ENCODE results near the gene MAFG. TPM values are rescaled to one million over a fixed set of nuclear protein-coding genes. Genes with fewer than 3 reads are reported as not detected.

MAFG gene
- total RNA-seq, 1 donor: 32.6 TPM

DNA sequence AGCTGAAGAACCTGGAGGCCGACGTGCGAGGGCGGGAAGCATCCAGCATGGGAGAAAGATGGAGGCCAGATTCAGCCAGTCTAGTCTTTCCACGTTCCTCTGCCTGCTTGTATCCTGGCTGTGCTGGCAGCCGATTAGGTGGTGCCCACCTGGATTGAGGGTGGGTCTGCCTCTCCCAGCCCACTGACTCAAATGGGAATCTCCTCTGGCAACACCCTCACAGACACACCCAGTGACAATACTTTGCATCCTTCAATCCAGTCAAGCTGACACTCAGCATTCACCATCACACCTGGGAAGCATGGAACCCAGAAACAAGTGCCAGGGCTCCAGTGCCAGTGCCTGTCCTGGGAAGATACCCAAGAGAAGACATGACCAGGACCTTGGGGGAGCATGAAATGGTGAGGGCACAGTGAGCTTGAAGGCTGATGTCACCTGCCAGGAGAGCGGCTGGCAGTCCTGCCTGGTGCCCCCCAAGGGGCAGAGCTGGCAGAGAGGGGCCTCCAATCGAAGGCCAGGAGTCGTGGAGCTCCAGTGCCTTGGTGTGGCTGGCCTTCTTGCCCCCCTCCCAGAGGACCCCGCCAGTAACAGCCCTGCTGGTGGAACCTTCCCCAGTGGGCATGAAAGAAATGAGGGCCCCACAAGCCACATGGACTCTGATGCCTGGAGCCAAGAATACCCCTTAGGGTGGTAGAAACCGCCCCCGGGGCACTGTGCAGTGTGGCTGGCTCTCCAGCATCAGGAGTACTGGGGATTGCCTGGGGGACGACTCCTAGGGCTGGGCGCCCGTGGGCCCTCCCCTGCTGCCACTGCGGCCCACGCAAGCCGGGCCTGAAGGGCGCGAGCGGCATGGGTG is 26.1 kb downstream of the MAFG start:
- no peak overlapping the region for H2AFZ ChIP-seq (ENCODE audit: low read length)
- H3K4me1 ChIP-seq (ENCODE audit: insufficient read depth, low read length): peaks cover 16% of the 10 kb centered on the region
- DNase-seq (ENCODE audit: insufficient read length, low spot score, missing footprints): peak; percentile 84
- H3K9me3 ChIP-seq (ENCODE audit: low read depth, low read length): no peaks in the 10 kb centered on the region
- TF ChIP-seq, protein P1, sequence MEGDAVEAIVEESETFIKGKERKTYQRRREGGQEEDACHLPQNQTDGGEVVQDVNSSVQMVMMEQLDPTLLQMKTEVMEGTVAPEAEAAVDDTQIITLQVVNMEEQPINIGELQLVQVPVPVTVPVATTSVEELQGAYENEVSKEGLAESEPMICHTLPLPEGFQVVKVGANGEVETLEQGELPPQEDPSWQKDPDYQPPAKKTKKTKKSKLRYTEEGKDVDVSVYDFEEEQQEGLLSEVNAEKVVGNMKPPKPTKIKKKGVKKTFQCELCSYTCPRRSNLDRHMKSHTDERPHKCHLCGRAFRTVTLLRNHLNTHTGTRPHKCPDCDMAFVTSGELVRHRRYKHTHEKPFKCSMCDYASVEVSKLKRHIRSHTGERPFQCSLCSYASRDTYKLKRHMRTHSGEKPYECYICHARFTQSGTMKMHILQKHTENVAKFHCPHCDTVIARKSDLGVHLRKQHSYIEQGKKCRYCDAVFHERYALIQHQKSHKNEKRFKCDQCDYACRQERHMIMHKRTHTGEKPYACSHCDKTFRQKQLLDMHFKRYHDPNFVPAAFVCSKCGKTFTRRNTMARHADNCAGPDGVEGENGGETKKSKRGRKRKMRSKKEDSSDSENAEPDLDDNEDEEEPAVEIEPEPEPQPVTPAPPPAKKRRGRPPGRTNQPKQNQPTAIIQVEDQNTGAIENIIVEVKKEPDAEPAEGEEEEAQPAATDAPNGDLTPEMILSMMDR (IDR thresholded peaks at IDR 0.05; ENCODE audit: extremely low read depth, low read depth, low read length): no peak
- H3K4me3 ChIP-seq (ENCODE audit: insufficient read depth, low read length): peak overlapping the region; percentile 55
- H3K4me2 ChIP-seq (ENCODE audit: insufficient read depth, low read length): peak overlapping the region; percentile 61
- peaks cover 24% of the 10 kb centered on the region for H4K20me1 ChIP-seq (ENCODE audit: insufficient read depth, low read length)
- H3K27me3 ChIP-seq (ENCODE audit: insufficient read depth, low read length): no peaks in the 10 kb centered on the region
- peaks cover 22% of the 10 kb centered on the region for H3K36me3 ChIP-seq (ENCODE audit: insufficient read depth, low read length)
- peaks cover 7% of the 10 kb centered on the region for H3K79me2 ChIP-seq (ENCODE audit: insufficient read depth, low read length)
- H3K27ac ChIP-seq (ENCODE audit: low read depth, low read length): no peak overlapping the region

DNA sequence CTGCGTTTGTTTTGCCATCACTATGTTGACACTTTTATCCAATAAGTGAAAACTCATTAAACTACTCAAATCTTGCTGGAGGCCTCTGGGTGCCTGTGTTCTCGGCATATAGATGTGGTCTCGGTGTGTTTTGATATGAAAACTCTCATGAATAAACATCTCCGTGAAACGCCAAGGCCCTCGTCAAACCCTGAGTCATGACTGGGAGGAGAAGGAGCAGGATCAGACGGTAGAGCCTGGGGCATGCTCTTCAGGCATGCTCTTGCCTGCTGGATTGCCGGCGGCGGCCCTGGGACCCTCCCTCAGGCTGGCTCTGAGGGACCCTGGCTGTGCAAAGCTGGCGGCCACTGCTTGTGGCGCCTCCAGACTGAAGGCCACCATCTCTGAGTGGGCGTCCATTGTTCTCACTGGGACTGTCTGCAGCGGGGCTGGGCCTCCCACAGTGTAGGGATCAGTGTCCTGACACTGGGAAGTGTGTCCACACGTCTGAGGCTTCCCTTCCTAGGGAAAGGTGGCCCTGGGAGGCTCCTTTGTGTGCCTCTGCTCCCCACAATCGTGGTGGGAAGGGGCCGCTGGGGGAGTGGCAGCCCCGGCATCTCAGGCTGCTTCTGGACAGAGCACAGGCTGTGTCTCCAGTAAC is 27.2 kb downstream of the MAFG start:
- no peaks in the 10 kb centered on the region for H3K27me3 ChIP-seq (ENCODE audit: insufficient read depth, low read length)
- peaks cover 31% of the 10 kb centered on the region for H3K36me3 ChIP-seq (ENCODE audit: insufficient read depth, low read length)
- peaks cover 11% of the 10 kb centered on the region for H3K79me2 ChIP-seq (ENCODE audit: insufficient read depth, low read length)
- H3K27ac ChIP-seq (ENCODE audit: low read depth, low read length): no peak overlapping the region
- TF ChIP-seq, protein P1 (IDR thresholded peaks at IDR 0.05; ENCODE audit: extremely low read depth, low read depth, low read length): no peak
- H3K9me3 ChIP-seq (ENCODE audit: low read depth, low read length): no peaks in the 10 kb centered on the region
- H3K4me1 ChIP-seq (ENCODE audit: insufficient read depth, low read length): peaks cover 16% of the 10 kb centered on the region
- no peak overlapping the region for H3K4me2 ChIP-seq (ENCODE audit: insufficient read depth, low read length)
- H2AFZ ChIP-seq (ENCODE audit: low read length): no peak overlapping the region
- peaks cover 24% of the 10 kb centered on the region for H4K20me1 ChIP-seq (ENCODE audit: insufficient read depth, low read length)
- no peak overlapping the region for H3K4me3 ChIP-seq (ENCODE audit: insufficient read depth, low read length)
- peak; percentile 66 for DNase-seq (ENCODE audit: insufficient read length, low spot score, missing footprints)

DNA sequence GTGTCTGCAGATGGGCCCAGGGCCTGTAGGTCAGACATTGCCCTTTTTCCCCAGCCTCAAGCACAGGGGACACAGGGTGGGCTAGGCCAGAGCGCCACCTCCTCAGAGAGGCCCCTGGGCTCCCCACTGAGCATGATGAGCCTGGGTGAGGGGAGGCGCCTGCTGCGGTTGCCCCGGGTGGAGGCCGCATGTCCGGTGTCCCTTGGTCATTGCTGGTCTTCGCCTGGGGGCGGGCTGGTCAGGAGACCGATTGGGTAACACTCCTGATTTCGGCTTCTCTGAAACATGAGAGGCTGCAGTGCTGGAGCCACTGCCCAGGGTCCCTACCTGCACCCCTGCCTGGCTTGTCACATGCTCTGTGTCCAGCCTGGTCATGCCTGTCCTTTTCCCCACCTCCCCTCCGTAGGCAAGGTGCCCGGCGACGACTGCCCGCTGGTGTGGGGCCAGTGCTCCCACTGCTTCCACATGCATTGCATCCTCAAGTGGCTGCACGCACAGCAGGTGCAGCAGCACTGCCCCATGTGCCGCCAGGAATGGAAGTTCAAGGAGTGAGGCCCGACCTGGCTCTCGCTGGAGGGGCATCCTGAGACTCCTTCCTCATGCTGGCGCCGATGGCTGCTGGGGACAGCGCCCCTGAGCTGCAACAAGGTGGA is 27.9 kb downstream of the MAFG start:
- TF ChIP-seq, protein P1 (IDR thresholded peaks at IDR 0.05; ENCODE audit: extremely low read depth, low read depth, low read length): no peak
- Histone ChIP-seq H2AFZ (ENCODE audit: low read length) (no peak overlapping the region), H3K4me1 (ENCODE audit: insufficient read depth, low read length) (peaks cover 16% of the 10 kb centered on the region), H4K20me1 (ENCODE audit: insufficient read depth, low read length) (peaks cover 24% of the 10 kb centered on the region), H3K27ac (ENCODE audit: low read depth, low read length) (peak overlapping the region; percentile 88), H3K27me3 (ENCODE audit: insufficient read depth, low read length) (no peaks in the 10 kb centered on the region), H3K79me2 (ENCODE audit: insufficient read depth, low read length) (peaks cover 13% of the 10 kb centered on the region), H3K4me2 (ENCODE audit: insufficient read depth, low read length) (no peak overlapping the region), H3K9me3 (ENCODE audit: low read depth, low read length) (no peaks in the 10 kb centered on the region), H3K4me3 (ENCODE audit: insufficient read depth, low read length) (no peak overlapping the region), H3K36me3 (ENCODE audit: insufficient read depth, low read length) (peaks cover 34% of the 10 kb centered on the region)
- peak; percentile 21 for DNase-seq (ENCODE audit: insufficient read length, low spot score, missing footprints)
